IMR-90 (cell line): ENCODE data around the gene UBQLN1. TPM values are rescaled to one million over a fixed set of nuclear protein-coding genes. Genes with fewer than 3 reads are reported as not detected.

Experiments used
- ATAC-seq: fragments of 200-7000 bp; cut with Tn5 transposase; 2 replicates; pipeline ENCODE4 v1.9.1; 2020; ENCODE audit warnings: low read depth, mild to moderate bottlenecking, moderate library complexity
- BruUV-seq: library from RNA; stranded (reverse); fragments of 400-500 nt; replicated peaks from 2 replicates; lab custom pipeline; 2021; lab: Mats Ljungman, UMichigan
- CTCF ChIA-PET: fragments of 300-600 bp; formaldehyde crosslinking; extraction: SDS; loops from one replicate; lab custom pipeline; 2021; ENCODE audit warnings: antibody characterized with exemption; lab: Yijun Ruan, JAX
- POLR2A ChIA-PET: fragments of 300-600 bp; sonication (Branson Sonifier 250); formaldehyde crosslinking; loops from one replicate; lab custom pipeline; 2022; ENCODE audit warnings: antibody characterized with exemption; ENCODE audit not compliant: unreplicated experiment; lab: Charles Lee
- DNase-seq: peaks from one replicate; pipeline ENCODE4 v3.0.0; 2013
- H2AFZ ChIP-seq: replicated peaks from 2 replicates; pipeline ENCODE3; 2013; ENCODE audit warnings: low read length, mild to moderate bottlenecking; ENCODE audit not compliant: poor library complexity
- H2AK5ac ChIP-seq: 2 replicates; pipeline ENCODE4 v1.6.1; 2013; ENCODE audit warnings: low read depth, low read length, inconsistent platforms
- H2AK9ac ChIP-seq: replicated peaks from 2 replicates; pipeline ENCODE3; 2013; ENCODE audit warnings: mild to moderate bottlenecking, low read depth, low read length, moderate library complexity; ENCODE audit not compliant: poor library complexity
- H2BK120ac ChIP-seq: 2 replicates; pipeline ENCODE4 v1.6.1; 2013; ENCODE audit warnings: low read depth, low read length, inconsistent platforms
- H2BK15ac ChIP-seq: 3 replicates; pipeline ENCODE4 v1.6.1; 2013; ENCODE audit warnings: low read depth, low read length, inconsistent platforms
- H2BK20ac ChIP-seq: 2 replicates; pipeline ENCODE4 v1.6.1; 2013; ENCODE audit warnings: low read depth, mild to moderate bottlenecking, inconsistent platforms, low read length, moderate library complexity
- H2BK5ac ChIP-seq: 2 replicates; pipeline ENCODE4 v1.6.1; 2013; ENCODE audit warnings: mild to moderate bottlenecking, low read depth, low read length, inconsistent platforms; ENCODE audit not compliant: poor library complexity, severe bottlenecking
- H3K14ac ChIP-seq: replicated peaks from 2 replicates; pipeline ENCODE4 v1.6.1; 2013; ENCODE audit warnings: low read depth, low read length, inconsistent platforms
- H3K18ac ChIP-seq: 2 replicates; pipeline ENCODE4 v1.6.1; 2013; ENCODE audit warnings: low read depth, low read length, control low read depth
- H3K23ac ChIP-seq: 2 replicates; pipeline ENCODE4 v1.6.1; 2013; ENCODE audit warnings: low read depth, low read length, inconsistent platforms
- H3K27ac ChIP-seq: 2 replicates; pipeline ENCODE4 v1.5.1; 2013; ENCODE audit warnings: mild to moderate bottlenecking, control low read depth, low read length; ENCODE audit not compliant: insufficient read depth
- H3K27me3 ChIP-seq: 2 replicates; pipeline ENCODE4 v1.6.1; 2013; ENCODE audit warnings: low read length; ENCODE audit not compliant: control insufficient read depth, insufficient read depth
- H3K36me3 ChIP-seq: 2 replicates; pipeline ENCODE4 v1.6.1; 2013; ENCODE audit warnings: low read length, mixed read lengths; ENCODE audit not compliant: control insufficient read depth, insufficient read depth
- H3K4ac ChIP-seq: 2 replicates; pipeline ENCODE4 v1.6.1; 2013; ENCODE audit warnings: low read depth, low read length, inconsistent platforms
- H3K4me1 ChIP-seq: 2 replicates; pipeline ENCODE4 v1.6.1; 2013; ENCODE audit warnings: low read length, mixed read lengths; ENCODE audit not compliant: control insufficient read depth, insufficient read depth
- H3K4me2 ChIP-seq: 2 replicates; pipeline ENCODE4 v1.6.1; 2013; ENCODE audit warnings: low read depth, mild to moderate bottlenecking, control low read depth, low read length, moderate library complexity
- H3K4me3 ChIP-seq: 2 replicates; pipeline ENCODE4 v1.5.1; 2013; ENCODE audit warnings: low read depth, mild to moderate bottlenecking, control low read depth, low read length, moderate library complexity; ENCODE audit not compliant: insufficient read depth
- H3K56ac ChIP-seq: 2 replicates; pipeline ENCODE4 v1.6.1; 2013; ENCODE audit warnings: low read length, inconsistent platforms; ENCODE audit not compliant: insufficient read depth; ENCODE audit errors: extremely low read depth
- H3K79me1 ChIP-seq, 2 experiments: 2 replicates each; pipeline ENCODE4 v1.6.1; 2013; ENCODE audit warnings: low read length in 2 of 2, inconsistent platforms in 1 of 2, low read depth in 1 of 2
- H3K9ac ChIP-seq: 2 replicates; pipeline ENCODE4 v1.6.1; 2013; ENCODE audit warnings: low read depth, low read length, control low read depth
- H3K9me1 ChIP-seq: 2 replicates; pipeline ENCODE4 v1.6.1; 2013; ENCODE audit warnings: low read length, inconsistent platforms; ENCODE audit not compliant: insufficient read depth
- H3K9me3 ChIP-seq: 2 replicates; pipeline ENCODE4 v1.6.1; 2013; ENCODE audit warnings: low read length; ENCODE audit not compliant: control insufficient read depth, insufficient read depth
- H4K20me1 ChIP-seq: 2 replicates; pipeline ENCODE4 v1.6.1; 2013; ENCODE audit warnings: low read length, inconsistent platforms; ENCODE audit not compliant: insufficient read depth
- H4K5ac ChIP-seq: 2 replicates; pipeline ENCODE4 v1.6.1; 2013; ENCODE audit warnings: mild to moderate bottlenecking, low read depth, low read length, control low read depth
- H4K8ac ChIP-seq, 2 experiments: 2 replicates each; pipeline ENCODE4 v1.6.1; 2013; ENCODE audit warnings: low read depth in 2 of 2, low read length in 2 of 2, control low read depth in 1 of 2, inconsistent platforms in 1 of 2
- H4K91ac ChIP-seq: 2 replicates; pipeline ENCODE4 v1.6.1; 2013; ENCODE audit warnings: low read depth, low read length, inconsistent platforms; ENCODE audit not compliant: insufficient read depth
- BHLHE40 ChIP-seq: fragments of 150-350 bp; IDR thresholded peaks from 2 replicates; pipeline ENCODE4 v1.6.1; 2016; ENCODE audit warnings: mild to moderate bottlenecking, low read depth, low read length
- CEBPB ChIP-seq: IDR thresholded peaks from 2 replicates; pipeline ENCODE4 v1.6.1; 2012; ENCODE audit warnings: low read depth, low read length, improper control_type of control experiment
- CHD1 ChIP-seq: IDR thresholded peaks from 2 replicates; pipeline ENCODE4 v1.6.1; 2012; ENCODE audit warnings: low read depth, low read length, improper control_type of control experiment
- CTCF ChIP-seq: conservative IDR thresholded peaks from 2 replicates; pipeline ENCODE4 v1.5.1; 2012; ENCODE audit warnings: mild to moderate bottlenecking, low read depth, low read length, improper control_type of control experiment
- ELK1 ChIP-seq: fragments of 150-350 bp; IDR thresholded peaks from 2 replicates; pipeline ENCODE4 v1.6.1; 2016; ENCODE audit warnings: low read depth, mild to moderate bottlenecking, low read length, moderate library complexity, borderline replicate concordance
- MAFK ChIP-seq: IDR thresholded peaks from 2 replicates; pipeline ENCODE4 v1.6.1; 2012; ENCODE audit warnings: low read depth, low read length, improper control_type of control experiment
- MAZ ChIP-seq: IDR thresholded peaks from 2 replicates; pipeline ENCODE4 v1.6.1; 2012; ENCODE audit warnings: low read depth, mild to moderate bottlenecking, low read length, improper control_type of control experiment, moderate library complexity, borderline replicate concordance
- MXI1 ChIP-seq: IDR thresholded peaks from 2 replicates; pipeline ENCODE4 v1.6.1; 2012; ENCODE audit warnings: low read depth, mild to moderate bottlenecking, low read length, moderate library complexity, borderline replicate concordance
- NFE2L2 ChIP-seq: fragments of 150-350 bp; IDR thresholded peaks from 2 replicates; pipeline ENCODE4 v1.6.1; 2016; ENCODE audit warnings: low read depth, mild to moderate bottlenecking, low read length
- POLR2A ChIP-seq: IDR thresholded peaks from 2 replicates; pipeline ENCODE4 v1.6.1; 2012; ENCODE audit warnings: mild to moderate bottlenecking, low read depth, low read length
- RCOR1 ChIP-seq: IDR thresholded peaks from 2 replicates; pipeline ENCODE4 v1.6.1; 2012; ENCODE audit warnings: mild to moderate bottlenecking, low read length, improper control_type of control experiment; ENCODE audit not compliant: insufficient replicate concordance
- RFX5 ChIP-seq: IDR thresholded peaks from 2 replicates; pipeline ENCODE4 v1.8.0; 2012; ENCODE audit warnings: low read depth, mild to moderate bottlenecking, low read length, moderate library complexity
- SMC3 ChIP-seq: fragments of 150-350 bp; IDR thresholded peaks from 2 replicates; pipeline ENCODE4 v1.6.1; 2016; ENCODE audit warnings: low read depth, mild to moderate bottlenecking, antibody characterized with exemption, low read length, moderate library complexity
- USF2 ChIP-seq: fragments of 150-350 bp; IDR thresholded peaks from 2 replicates; pipeline ENCODE4 v1.6.1; 2017; ENCODE audit warnings: mild to moderate bottlenecking, antibody characterized with exemption, low read length, low read depth
- WGBS, 2 experiments: methylation state at CpG; one replicate each; pipeline versions ENCODE4 v1.1.5 to v1.1.7; 2013; ENCODE audit warnings: missing lambda C conversion rate in 2 of 2; ENCODE audit not compliant: insufficient read length in 1 of 2; ENCODE audit errors: extremely low coverage in 2 of 2; 5-methylcytosine and 5-hydroxymethylcytosine counted together
- dilution Hi-C: fragments of 300-500 bp; cut with HindIII; formaldehyde crosslinking; loops from one replicate; pipeline ENCODE4 v1.14.3; 2018; ENCODE audit warnings: low sequenced_read_pairs; ENCODE audit not compliant: unreplicated experiment
- in situ Hi-C: fragments of 300-500 bp; cut with MboI; formaldehyde crosslinking; loops from 3 replicates; pipeline ENCODE4 v1.14.3; 2019; ENCODE audit warnings: low sequenced_read_pairs, inconsistent platforms, mixed read lengths
- intact Hi-C: fragments of 100-400 bp; cut with micrococcal nuclease; formaldehyde crosslinking; loops from 2 replicates; pipeline ENCODE4 v1.10.0; 2022
- polyA plus RNA-seq, 3 experiments: library from polyadenylated mRNA; depleted of rRNA; stranded (reverse); fragments of >200 nt; gene quantifications; 2 replicates each; pipeline ENCODE4 v1.2.3, GENCODE V29; 2012; ENCODE audit warnings: low replicate concordance in 1 of 3
- total RNA-seq: library from RNA; depleted of rRNA; stranded (reverse); fragments of >200 nt; gene quantifications from 2 replicates; pipeline ENCODE4 v1.2.3, GENCODE V29; 2012

The UBQLN1 gene
- total and polyA plus RNA-seq, 2 of the 4 experiments (the other 2 are of a cell fraction): 74.3 to 164 TPM

- Histone ChIP-seq H2AK9ac (peak overlapping the region; percentile 19), H3K23ac (peak overlapping the region; percentile 47; the same call in 1 of the 2 replicates), H2BK120ac (peak overlapping the region; percentile 66; the same call in 1 of the 2 replicates), H3K4ac (peak overlapping the region; percentile 91), H3K14ac (peak overlapping the region; percentile 78), H3K4me3 (peak overlapping the region; percentile 82), H4K8ac (peak overlapping the region; percentile 96 to 99), H3K9me1 (no peaks in the 10 kb centered on the region), H3K27me3 (no peaks in the 10 kb centered on the region), H3K27ac (peak overlapping the region; percentile 89), H3K36me3 (no peaks in the 10 kb centered on the region), H3K4me1 (no peaks in the 10 kb centered on the region), H4K91ac (peak overlapping the region; percentile 94), H4K5ac (peak overlapping the region; percentile 98), H3K9me3 (no peaks in the 10 kb centered on the region), H2BK15ac (peak overlapping the region; percentile 40; the same call in 1 of the 3 replicates), H3K56ac (peak overlapping the region; percentile 63), H3K18ac (peak overlapping the region; percentile 86), H2AFZ (peak overlapping the region; percentile 97), H2AK5ac (no peak overlapping the region), H3K4me2 (peak overlapping the region; percentile 86), H2BK5ac (peak overlapping the region; percentile 94), H4K20me1 (peaks cover 34% of the 10 kb centered on the region), H2BK20ac (no peak overlapping the region), H3K79me1 (peaks cover 5 to 12% of the 10 kb centered on the region in 2 experiments; a peak in 2 of 4 replicates), H3K9ac (peak overlapping the region; percentile 92)
- BruUV-seq: TSS peak; percentile 73
- in situ Hi-C loops: no loop called here
- ChIA-PET CTCF (no interaction called here), POLR2A (no interaction called here)
- ATAC-seq (peak; percentile 3; the same call in 1 of the 2 replicates), DNase-seq (peak; percentile 44)
- no CpG with 5 or more reads among the region's 20 CpGs for WGBS, 2 experiments
- intact Hi-C loops: loop anchor here (5.0 to 10.0 kb wide), 2 partner anchors 109 to 276 kb away; partner anchors contain the start of genes GKAP1, HNRNPK and RMI1
- dilution Hi-C loops: no loop called here
- TF ChIP-seq CEBPB: peak; percentile 96
- TF ChIP-seq CTCF: no peak
- TF ChIP-seq ELK1: no peak
- TF ChIP-seq NFE2L2: peak; percentile 21; the same call in 1 of the 2 replicates
- no peak for TF ChIP-seq SMC3
- TF ChIP-seq BHLHE40: peak; percentile 59; the same call in 1 of the 2 replicates
- TF ChIP-seq MXI1: 0 out of 2 replicates have a peak, but pooled peaks have one; percentile 1
- TF ChIP-seq MAZ: no peak
- no peak for TF ChIP-seq POLR2A
- no peak for TF ChIP-seq USF2
- TF ChIP-seq RCOR1: no peak
- TF ChIP-seq MAFK: no peak
- no peak for TF ChIP-seq CHD1
- TF ChIP-seq RFX5: no peak
These were observed 879 bp upstream of the UBQLN1 start for GRCh38 chr9:83708515-83709158.
